IPS-NIHi7 (cell line): ENCODE measurements around the gene IL34.

Source experiments
- DNase-seq: peaks from one replicate; pipeline ENCODE4 v3.0.0; 2012; ENCODE audit warnings: mixed read lengths; ENCODE audit errors: extremely low spot score

Gene IL34

DNA sequence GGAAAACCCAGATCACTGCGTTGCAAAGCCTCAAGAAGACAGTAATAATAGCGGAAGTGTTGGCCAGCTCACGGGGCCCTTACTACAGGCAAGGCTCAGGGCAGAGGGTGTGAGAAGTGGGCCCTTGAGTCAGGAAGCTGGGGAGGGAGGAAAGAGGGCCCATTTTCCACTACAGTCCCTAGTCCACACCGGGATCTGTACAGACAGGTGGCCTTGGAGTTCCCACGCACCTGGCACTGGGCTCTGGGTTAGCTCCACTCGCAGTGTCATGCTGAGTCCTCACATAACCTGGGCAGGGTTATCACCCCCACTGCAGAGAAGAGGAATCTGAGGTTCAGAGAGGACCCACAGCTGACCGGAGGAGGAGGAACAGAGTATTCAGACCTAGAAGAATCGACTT, 56.3 kb downstream of the IL34 start:
- DNase-seq, result no peak

DNA sequence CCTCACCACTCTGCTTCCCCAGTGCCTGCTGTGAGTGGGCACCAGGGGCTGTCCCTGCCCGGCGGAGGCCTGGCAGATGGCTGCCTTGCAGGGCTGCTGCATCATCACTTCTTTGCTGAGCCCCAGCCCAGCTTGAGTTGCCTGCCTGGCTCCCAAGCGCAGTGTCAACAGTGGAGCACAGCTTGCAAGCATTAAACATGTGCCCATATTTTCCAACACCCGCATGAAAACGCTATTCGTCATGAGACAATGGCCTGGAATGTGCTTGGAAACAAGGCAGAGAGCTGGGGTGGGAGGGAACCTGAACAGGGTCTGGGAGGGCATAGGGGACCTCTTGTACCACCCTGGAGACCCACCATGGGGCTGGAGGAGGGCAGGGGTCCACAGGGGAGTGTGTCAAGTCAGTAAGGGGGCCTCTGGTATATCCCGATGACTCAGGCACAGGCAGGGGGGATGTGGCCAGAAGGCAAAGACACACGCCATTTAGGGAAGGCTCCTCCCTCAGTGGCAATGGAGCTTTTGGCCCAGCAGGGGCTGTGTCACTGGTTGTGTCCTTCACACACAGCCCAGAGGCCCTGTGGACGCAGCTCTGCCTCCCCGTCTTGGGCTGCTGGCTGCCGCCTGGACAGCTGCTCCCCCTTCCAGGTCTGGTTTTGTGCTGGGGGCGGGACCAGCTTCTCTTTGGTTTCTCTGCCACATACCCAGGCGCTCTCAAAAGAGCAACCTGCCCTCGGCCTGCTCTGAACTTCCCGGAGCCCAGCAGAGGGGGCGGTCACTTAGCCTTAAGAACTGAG, 56.9 kb downstream of the IL34 start:
- DNase-seq, result peak; percentile 77

DNA sequence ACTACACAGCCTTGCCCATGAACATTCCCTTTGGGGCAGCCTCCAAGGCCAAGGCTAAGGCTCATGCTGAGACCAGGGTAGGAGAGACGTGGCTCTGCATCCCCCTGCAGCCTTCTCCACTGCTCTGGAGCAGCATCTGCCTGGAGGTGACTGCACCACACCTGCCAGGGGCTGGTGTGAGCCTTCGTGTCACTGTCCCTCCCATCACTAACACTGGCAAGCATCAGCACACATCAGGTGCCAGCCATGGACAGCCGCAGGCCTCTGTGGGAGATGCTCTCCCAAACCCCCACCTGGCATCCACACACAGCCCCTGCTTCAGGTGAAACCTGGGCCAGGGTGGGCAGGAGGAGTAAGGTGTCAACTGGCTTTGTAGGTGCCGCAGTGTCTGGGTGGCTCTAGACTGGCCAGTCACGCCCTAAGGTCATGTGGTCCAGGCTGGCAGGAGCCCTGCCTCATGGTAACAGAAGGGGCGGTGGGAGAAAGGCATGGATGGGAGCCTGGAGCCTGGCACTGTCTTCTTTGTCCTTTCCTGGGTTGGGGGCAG, 57.5 kb downstream of the IL34 start:
- no peak for DNase-seq

DNA sequence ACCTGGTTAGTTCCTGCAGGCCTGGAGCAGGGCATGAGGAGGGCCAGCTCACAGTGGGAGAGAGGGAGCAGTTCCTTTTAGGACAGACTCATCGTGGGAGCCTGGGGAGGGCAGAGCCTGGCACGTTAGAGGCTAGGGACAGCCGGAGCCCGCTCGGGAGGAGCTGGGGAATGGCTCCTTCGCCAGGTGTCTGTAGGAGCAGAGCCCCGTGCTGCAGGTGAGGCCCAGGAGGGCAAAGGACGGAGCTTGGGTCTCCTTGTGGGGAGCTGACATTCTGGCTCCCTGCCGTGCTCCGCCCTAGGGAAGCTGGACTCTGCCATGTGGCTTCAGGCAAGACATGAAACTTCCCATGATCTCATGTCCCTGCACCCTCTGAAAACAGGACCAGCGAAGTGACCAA, 58.2 kb downstream of the IL34 start:
- DNase-seq, result no peak

DNA sequence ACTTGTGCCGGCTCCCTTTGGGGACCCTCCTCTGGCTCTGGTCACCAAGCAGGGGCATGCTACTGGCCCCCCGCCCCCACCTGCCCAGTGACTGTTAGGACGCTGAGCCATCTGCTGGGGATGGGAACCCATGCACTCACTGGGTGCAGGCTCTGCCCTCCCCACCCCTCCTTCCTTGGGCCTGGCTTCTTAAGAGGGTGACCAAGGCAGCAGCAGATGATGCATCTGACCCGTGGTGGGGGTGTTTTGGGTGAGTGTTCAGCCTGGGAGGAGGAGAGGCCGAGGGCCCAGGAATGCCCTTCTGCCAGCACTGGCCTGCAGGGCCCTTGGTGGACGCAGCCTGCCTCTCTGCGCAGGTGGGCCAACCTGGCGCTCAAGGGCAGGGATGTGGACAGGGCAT, 58.7 kb downstream of the IL34 start:
- DNase-seq, result no peak

DNA sequence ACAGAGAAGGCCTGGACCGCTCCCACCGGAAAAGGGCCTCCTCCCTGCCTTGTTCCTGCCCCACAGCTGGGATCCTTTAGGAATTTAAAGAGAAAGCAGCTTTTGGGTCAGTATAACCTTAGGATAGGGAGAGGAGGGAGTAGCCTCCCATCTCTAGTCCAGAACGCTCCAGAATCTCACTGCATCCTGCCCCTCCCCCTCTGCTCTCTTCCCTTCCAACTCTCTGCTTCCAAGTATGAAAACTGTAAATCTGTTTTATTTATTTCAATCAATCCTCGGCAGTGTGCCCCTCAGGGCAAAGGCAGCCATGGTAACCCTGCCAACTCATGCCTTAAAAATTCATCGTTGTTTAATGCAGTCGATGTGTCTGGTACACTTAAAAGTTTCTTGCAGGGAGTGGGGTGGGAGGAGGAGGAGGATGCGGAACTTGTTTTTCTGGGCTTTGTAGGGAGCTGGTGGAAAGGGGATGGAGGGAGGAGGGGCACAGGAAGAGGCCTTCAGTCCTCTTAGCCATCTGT, 60.6 kb downstream of the IL34 start:
- no peak for DNase-seq

DNA sequence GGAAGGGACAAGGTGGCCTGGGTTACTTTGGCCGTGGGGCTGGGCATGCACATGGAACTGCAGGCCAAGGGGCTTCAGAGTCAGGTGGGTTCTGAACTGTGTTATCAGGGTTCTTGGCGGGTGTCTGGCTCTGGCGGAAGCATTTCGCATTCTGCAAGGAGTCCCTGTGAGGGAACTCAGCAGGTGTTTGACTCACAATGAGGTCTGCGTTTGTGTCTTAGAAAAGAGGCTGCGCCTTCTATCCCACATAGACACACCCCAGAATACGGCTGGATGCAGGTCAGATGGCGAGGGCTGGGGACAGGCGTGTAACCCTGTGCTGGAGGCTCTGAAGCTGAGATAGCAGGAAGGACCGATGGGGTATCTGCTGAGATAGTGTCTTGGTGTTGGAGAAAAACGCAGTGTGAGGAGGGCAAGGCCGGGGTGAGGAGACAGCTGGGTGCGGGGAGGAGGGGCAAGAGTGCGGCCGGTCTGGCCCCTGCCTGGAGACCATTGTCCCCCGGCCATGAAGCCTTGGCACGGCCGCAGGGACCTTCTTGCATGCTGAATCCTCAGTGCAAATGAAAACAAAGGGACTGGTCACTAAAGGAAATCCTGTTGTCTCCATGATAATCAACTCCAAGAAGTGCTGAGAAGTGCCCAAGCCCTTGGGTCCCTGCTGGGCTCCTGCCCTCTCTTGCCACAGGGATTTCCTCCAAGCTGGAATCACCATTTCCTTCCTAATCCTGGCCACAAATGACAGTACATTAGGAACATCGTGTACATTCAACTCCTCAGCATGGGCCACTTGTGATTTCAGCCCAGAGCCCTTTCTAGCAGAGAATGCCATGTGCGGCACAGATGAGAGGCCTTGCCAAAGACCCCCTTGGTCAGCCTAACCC, 62.2 kb downstream of the IL34 start:
- DNase-seq, result no peak

DNA sequence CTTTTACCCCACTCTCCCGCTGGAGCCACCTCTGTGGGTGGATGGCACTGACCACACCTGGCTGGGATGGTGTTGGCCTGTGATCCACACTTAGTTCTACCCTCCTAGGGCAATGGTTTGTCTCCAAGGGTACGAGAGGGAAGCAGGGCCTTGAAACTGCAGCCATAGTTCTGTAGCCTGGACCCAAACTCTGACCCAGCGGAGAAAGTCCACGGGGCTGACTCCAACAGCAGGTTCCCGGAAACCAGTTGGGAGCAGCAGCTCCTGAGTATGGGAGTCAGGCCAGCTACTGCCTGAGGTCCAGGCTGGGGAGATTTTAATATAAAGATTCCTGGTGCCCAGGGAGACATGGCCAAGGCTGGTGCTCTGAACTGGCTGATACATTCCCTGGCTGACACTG, 63.1 kb downstream of the IL34 start:
- no peak for DNase-seq

DNA sequence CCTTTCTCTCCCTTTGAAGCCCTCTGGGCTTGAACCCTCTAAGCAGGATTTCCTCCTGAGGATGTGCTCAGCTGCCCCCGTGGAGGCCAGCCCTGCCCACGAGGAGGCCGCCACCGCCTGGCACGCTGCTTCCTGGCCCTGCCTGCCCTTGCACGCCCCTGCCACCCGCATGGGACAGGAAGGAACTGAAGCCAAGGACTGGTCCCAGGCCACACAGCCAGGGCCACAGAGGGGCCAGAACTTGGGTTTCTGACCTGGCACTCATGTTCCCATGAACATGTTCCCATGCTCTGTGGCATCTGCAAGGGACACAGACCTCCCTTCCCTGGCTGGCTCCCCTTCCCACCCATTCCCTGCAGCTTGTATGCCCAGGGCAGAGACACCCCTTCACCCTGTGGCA, 63.6 kb downstream of the IL34 start:
- no peak for DNase-seq
